MM.1S (cell line): ENCODE data around the gene ZNF580.

Experiments
- DNase-seq: peaks from one replicate; pipeline ENCODE4 v3.0.0-alpha.2; 2015
- H2AFZ ChIP-seq: fragments of 300-600 bp; sonication (generic); 2 replicates; pipeline ENCODE4 v1.6.0; 2016; ENCODE audit warnings: antibody characterized with exemption, low read length
- H3F3A ChIP-seq: fragments of 300-600 bp; sonication (generic); 2 replicates; pipeline ENCODE4 v1.6.1; 2016; ENCODE audit warnings: mild to moderate bottlenecking, antibody characterized with exemption, low read length, moderate library complexity, mixed read lengths; ENCODE audit not compliant: insufficient read depth
- H3K27ac ChIP-seq: fragments of 300-600 bp; sonication (generic); 2 replicates; pipeline ENCODE4 v1.5.1; 2016; ENCODE audit warnings: mild to moderate bottlenecking, low read length
- H3K27me3 ChIP-seq: fragments of 300-600 bp; sonication (generic); replicated peaks from 2 replicates; pipeline ENCODE4 v1.6.0; 2016; ENCODE audit warnings: low read length; ENCODE audit not compliant: insufficient read depth
- H3K36me3 ChIP-seq: fragments of 300-600 bp; sonication (generic); replicated peaks from 2 replicates; pipeline ENCODE4 v1.6.1; 2016; ENCODE audit warnings: mild to moderate bottlenecking, low read length, mixed read lengths; ENCODE audit not compliant: insufficient read depth
- H3K4me1 ChIP-seq: fragments of 300-600 bp; sonication (generic); 2 replicates; pipeline ENCODE4 v1.6.1; 2016; ENCODE audit warnings: low read length, mixed read lengths
- H3K4me2 ChIP-seq: fragments of 300-600 bp; sonication (generic); 2 replicates; pipeline ENCODE4 v1.6.0; 2016; ENCODE audit warnings: low read depth, low read length
- H3K4me3 ChIP-seq: fragments of 300-600 bp; sonication (generic); 2 replicates; pipeline ENCODE4 v1.5.1; 2016; ENCODE audit warnings: low read length, mixed read lengths
- H3K79me2 ChIP-seq: fragments of 300-600 bp; sonication (generic); 2 replicates; pipeline ENCODE4 v1.6.1; 2016; ENCODE audit warnings: mixed run types, low read length, mixed read lengths
- H3K9ac ChIP-seq: fragments of 300-600 bp; sonication (generic); 2 replicates; pipeline ENCODE4 v1.6.1; 2016; ENCODE audit warnings: low read length, mixed read lengths
- H3K9me2 ChIP-seq: fragments of 300-600 bp; sonication (generic); replicated peaks from 2 replicates; pipeline ENCODE4 v1.6.1; 2016; ENCODE audit warnings: mild to moderate bottlenecking, low read length, mixed read lengths; ENCODE audit not compliant: insufficient read depth
- H3K9me3 ChIP-seq: fragments of 300-600 bp; sonication (generic); replicated peaks from 2 replicates; pipeline ENCODE4 v1.6.1; 2016; ENCODE audit warnings: mild to moderate bottlenecking, low read length, mixed read lengths; ENCODE audit not compliant: insufficient read depth
- H4K20me1 ChIP-seq: fragments of 300-600 bp; sonication (generic); 2 replicates; pipeline ENCODE4 v1.6.1; 2016; ENCODE audit warnings: mild to moderate bottlenecking, low read length, moderate library complexity, mixed read lengths; ENCODE audit not compliant: insufficient read depth
- CTCF ChIP-seq: fragments of 300-600 bp; sonication (generic); IDR thresholded peaks from 2 replicates; pipeline ENCODE4 v1.5.1; 2016; ENCODE audit warnings: antibody characterized with exemption, low read length, mixed read lengths
- EZH2 ChIP-seq: fragments of 300-600 bp; sonication (generic); optimal IDR thresholded peaks from 2 replicates; pipeline ENCODE3; 2017; ENCODE audit warnings: low read depth, mild to moderate bottlenecking, antibody characterized with exemption, low read length, mixed read lengths
- EZH2phosphoT487 ChIP-seq: fragments of 300-600 bp; sonication (generic); IDR thresholded peaks from 2 replicates; pipeline ENCODE4 v1.6.1; 2018; ENCODE audit warnings: antibody characterized with exemption, low read length

ZNF580 gene

DNA sequence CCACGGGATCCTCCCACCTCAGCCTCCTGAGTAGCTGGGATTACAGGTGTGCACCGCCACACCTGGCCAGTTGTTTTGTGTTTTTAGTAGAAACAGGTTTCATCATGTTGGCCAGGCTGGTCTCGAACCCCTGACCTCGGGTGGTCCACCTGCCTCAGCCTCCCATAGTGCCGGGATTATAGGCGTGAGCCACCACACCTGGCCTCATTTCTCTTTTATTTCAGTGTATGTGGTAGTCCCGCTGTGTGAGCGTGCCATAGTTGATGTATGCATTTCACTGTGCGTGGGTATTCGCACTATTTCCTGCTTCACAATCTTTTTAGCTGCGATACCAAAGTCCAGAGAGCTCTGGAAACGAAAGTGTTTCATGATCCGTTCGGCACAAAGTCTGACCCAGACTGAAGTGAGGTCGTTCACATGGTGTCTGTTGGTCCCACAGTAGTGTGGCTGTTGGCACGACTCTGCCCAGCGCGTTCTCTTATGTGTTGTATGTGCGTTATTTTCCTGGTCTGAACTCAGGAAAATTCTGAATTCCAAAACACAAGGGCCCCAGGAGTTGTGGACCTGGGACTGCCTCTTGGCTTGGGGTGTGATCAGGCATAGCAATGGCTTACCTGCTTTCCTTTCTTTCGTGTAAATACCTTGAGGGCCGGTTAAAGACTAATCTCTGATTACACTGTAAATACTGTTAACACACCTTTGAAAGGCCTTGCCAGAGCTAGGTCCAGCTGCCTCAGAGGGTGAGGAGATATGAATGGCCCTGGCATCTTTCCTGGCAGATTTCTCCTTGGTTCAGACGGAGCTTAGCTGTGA is 42.9 kb downstream of the ZNF580 start:
- Histone ChIP-seq H3K4me2 (no peak overlapping the region), H3K79me2 (peaks cover 90% of the 10 kb centered on the region), H4K20me1 (no peaks in the 10 kb centered on the region), H3K9ac (no peak overlapping the region), H3K27me3 (no peaks in the 10 kb centered on the region), H3K27ac (no peak overlapping the region), H2AFZ (no peak overlapping the region), H3K9me3 (no peaks in the 10 kb centered on the region), H3K4me1 (peaks cover 6% of the 10 kb centered on the region), H3K36me3 (0 out of 2 replicates have a peak, but pooled peaks cover 6% of the 10 kb centered on the region), H3K4me3 (no peak overlapping the region), H3F3A (no peaks in the 10 kb centered on the region; the same call in 1 of the 2 replicates), H3K9me2 (no peaks in the 10 kb centered on the region)
- no peak for TF ChIP-seq EZH2phosphoT487
- no peak for TF ChIP-seq EZH2
- TF ChIP-seq CTCF = no peak
- DNase-seq = no peak

DNA sequence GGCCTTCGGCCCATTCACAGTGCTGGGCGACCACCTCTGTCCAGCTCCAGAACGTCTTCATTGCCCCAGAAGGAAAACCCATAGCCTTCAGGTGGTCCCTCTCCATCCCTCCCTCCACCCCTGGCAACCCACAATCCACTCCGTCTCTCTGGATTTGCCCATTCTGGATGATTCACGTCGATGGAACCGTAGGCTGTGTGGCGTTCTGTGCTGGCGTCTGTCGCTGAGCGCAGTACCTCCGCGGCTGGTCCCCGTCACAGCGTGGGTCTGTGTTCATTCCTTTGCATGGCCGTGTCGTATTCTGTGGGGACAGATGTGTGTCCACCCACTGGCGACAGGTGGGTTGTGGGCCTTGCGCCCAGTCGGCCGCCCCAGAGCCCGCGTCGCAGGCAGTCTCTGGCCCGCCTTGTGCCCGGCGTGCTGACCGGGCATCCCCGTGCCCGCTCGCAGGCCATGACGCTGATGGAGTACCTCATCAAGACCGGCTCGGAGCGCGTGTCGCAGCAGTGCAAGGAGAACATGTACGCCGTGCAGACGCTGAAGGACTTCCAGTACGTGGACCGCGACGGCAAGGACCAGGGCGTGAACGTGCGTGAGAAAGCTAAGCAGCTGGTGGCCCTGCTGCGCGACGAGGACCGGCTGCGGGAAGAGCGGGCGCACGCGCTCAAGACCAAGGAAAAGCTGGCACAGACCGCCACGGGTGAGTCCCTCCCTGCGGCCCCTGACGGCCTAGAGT is 44.3 kb downstream of the ZNF580 start:
- Histone ChIP-seq H3F3A (no peaks in the 10 kb centered on the region), H4K20me1 (no peaks in the 10 kb centered on the region), H3K4me3 (no peak overlapping the region), H3K9me3 (no peaks in the 10 kb centered on the region), H3K9me2 (no peaks in the 10 kb centered on the region), H3K27ac (no peak overlapping the region), H3K4me2 (no peak overlapping the region), H3K36me3 (0 out of 2 replicates have a peak, but pooled peaks cover 6% of the 10 kb centered on the region), H2AFZ (no peak overlapping the region), H3K27me3 (no peaks in the 10 kb centered on the region), H3K4me1 (no peaks in the 10 kb centered on the region), H3K9ac (no peak overlapping the region), H3K79me2 (peaks cover 79% of the 10 kb centered on the region)
- DNase-seq = no peak
- no peak for TF ChIP-seq CTCF
- TF ChIP-seq EZH2phosphoT487 = no peak
- TF ChIP-seq EZH2 = no peak

DNA sequence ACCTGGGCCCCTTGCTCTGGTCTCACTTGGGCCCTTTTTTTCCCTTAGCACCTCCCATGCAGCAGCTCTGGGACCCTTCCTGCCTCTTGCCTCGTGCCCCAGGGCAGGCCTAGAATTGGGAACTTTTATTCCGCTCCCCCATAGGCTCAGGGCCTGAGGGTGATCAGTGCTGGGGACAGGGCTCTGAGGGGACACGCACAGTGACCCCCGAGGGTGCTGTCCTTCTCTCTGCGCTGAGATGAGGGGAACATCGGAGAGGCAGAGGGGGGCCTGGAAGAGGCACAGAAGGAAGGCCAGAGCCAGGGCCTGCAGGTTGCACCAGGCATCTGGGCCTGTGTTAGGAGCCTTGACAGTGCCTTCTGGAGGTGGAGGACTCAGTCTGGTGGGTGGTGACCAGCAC is 45.0 kb downstream of the ZNF580 start:
- Histone ChIP-seq H3K4me2 (no peak overlapping the region), H3K27ac (no peak overlapping the region), H2AFZ (no peak overlapping the region), H4K20me1 (no peaks in the 10 kb centered on the region), H3K9ac (no peak overlapping the region), H3K36me3 (0 out of 2 replicates have a peak, but pooled peaks cover 6% of the 10 kb centered on the region), H3F3A (no peaks in the 10 kb centered on the region), H3K27me3 (no peaks in the 10 kb centered on the region), H3K9me2 (no peaks in the 10 kb centered on the region), H3K79me2 (peaks cover 72% of the 10 kb centered on the region), H3K9me3 (no peaks in the 10 kb centered on the region), H3K4me3 (no peak overlapping the region), H3K4me1 (no peaks in the 10 kb centered on the region)
- DNase-seq = no peak
- TF ChIP-seq CTCF (no peak), EZH2phosphoT487 (no peak), EZH2 (no peak)
